Activated CD4-positive, CD25-positive, alpha-beta regulatory T cell treated with anti-CD3 and anti-CD28 coated beads, Interleukin-2, amount 50 U/mL, for 24 hours (primary cell): Measurements from ENCODE around the gene NEURL1B.
"Not testable (repeated sequence)": the region's sequence is repeated elsewhere in the genome, so short reads cannot be mapped to it uniquely, and the experiment has no call there.

Source experiments
- ATAC-seq, 2 donors: fragments of 150-1000 bp; cut with Tn5 transposase; one replicate each; pipeline ENCODE4 v1.10.0; 2021; ENCODE audit warnings: mild to moderate bottlenecking in 1 of 2, moderate library complexity in 1 of 2

Gene NEURL1B

GRCh38 chr5:172635038-172635437 is 6.0 kb upstream of the NEURL1B start:
- ATAC-seq, result no peak

- ATAC-seq, result no peak
Measured at GRCh38 chr5:172636279-172637050, 4.6 kb upstream of the NEURL1B start.

GRCh38 chr5:172637110-172637580 is 3.9 kb upstream of the NEURL1B start:
- no peak for ATAC-seq

- no peak for ATAC-seq
Measured at GRCh38 chr5:172637740-172638139, 3.3 kb upstream of the NEURL1B start.

- no peak for ATAC-seq
Measured at GRCh38 chr5:172638209-172638768, 2.8 kb upstream of the NEURL1B start.

GRCh38 chr5:172640139-172640538 is 924 bp upstream of the NEURL1B start:
- no peak for ATAC-seq

GRCh38 chr5:172641359-172642050 is 442 bp downstream of the NEURL1B start:
- ATAC-seq, result no peak

GRCh38 chr5:172642051-172642409 is 967 bp downstream of the NEURL1B start:
- ATAC-seq, result no peak

GRCh38 chr5:172642486-172642885 is 1.4 kb downstream of the NEURL1B start:
- no peak for ATAC-seq

- ATAC-seq, result no peak
Measured at GRCh38 chr5:172642926-172643871, 2.1 kb downstream of the NEURL1B start.

GRCh38 chr5:172644266-172644665 is 3.2 kb downstream of the NEURL1B start:
- ATAC-seq, result no peak

- ATAC-seq, result no peak
Measured at GRCh38 chr5:172644711-172645110, 3.6 kb downstream of the NEURL1B start.

- no peak for ATAC-seq
Measured at GRCh38 chr5:172645271-172646055, 4.4 kb downstream of the NEURL1B start.

GRCh38 chr5:172646716-172647285 is 5.7 kb downstream of the NEURL1B start:
- no peak for ATAC-seq

- no peak for ATAC-seq
Measured at GRCh38 chr5:172647352-172648012, 6.4 kb downstream of the NEURL1B start.

- no peak for ATAC-seq
Measured at GRCh38 chr5:172648013-172648381, 6.9 kb downstream of the NEURL1B start.

- ATAC-seq, result no peak
Measured at GRCh38 chr5:172648755-172649154, 7.7 kb downstream of the NEURL1B start.

- ATAC-seq, result not testable (repeated sequence)
Measured at GRCh38 chr5:172656496-172656895, 15.4 kb downstream of the NEURL1B start.

GRCh38 chr5:172657524-172658233 is 16.6 kb downstream of the NEURL1B start:
- not testable (repeated sequence) for ATAC-seq

- no peak for ATAC-seq
Measured at GRCh38 chr5:172658391-172658790, 17.3 kb downstream of the NEURL1B start.
